ENCODE results near the gene FAM180A.

The FAM180A gene

GRCh38 chr7:135729230-135729629 lies 19.4 kb downstream of the FAM180A start:
- H3K4me3 ChIP-seq (ENCODE audit: low read depth, low read length): no peak overlapping the region
- ChIA-PET POLR2A (no interaction called here), CTCF (interaction anchor here (0.9 kb wide), 2 partner anchors 12 to 17 kb away, joined by 3 to 6 read pairs; no protein-coding TSS in a partner anchor)
- DNase-seq (ENCODE audit: low read depth, low spot score): no peak
- no peak for TF ChIP-seq CTCF (IDR thresholded peaks at IDR 0.05; ENCODE audit: insufficient read depth, low read length, missing control alignments)

DNA sequence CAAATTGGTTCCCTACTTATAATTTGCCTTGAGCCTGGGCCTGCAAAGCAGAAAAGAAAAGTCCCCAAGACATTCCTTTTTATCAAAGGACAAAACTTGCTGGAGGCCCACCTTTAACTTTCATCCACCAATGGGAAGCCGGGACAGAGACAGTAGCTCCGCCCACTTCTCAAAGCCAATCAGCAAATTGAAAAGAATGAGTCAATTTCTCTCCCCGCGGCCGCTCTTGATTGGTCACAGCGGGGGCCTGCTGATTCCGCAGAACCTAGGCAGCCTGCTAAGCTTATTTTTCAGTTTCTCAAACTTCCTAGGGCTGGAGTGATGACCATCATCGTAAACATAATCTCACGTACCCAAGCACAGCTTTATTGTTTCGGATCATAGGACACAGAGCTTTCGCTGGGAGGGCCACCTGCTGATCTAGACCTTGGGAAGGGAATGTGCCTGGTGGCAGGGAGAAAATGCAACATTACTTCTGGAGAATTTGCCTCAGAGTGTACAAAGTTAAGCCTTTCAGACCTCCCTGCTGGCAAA lies 20.4 kb downstream of the FAM180A start, which contains the start of gene SLC13A4:
SLC13A4 (minus strand) TSS at position 51 of the 534 bp plus-strand sequence. CDS start 690 bp downstream, outside the sequence.
- no peak within 1 kb of the TSS for H3K4me3 ChIP-seq (ENCODE audit: low read depth, low read length)
- CTCF ChIA-PET: interaction anchor here (0.7 to 1.3 kb wide), 5 partner anchors 13 to 69 kb away, joined by 3 to 6 read pairs (median 3); no protein-coding TSS in a partner anchor
- no peak for TF ChIP-seq CTCF (IDR thresholded peaks at IDR 0.05; ENCODE audit: insufficient read depth, low read length, missing control alignments)
- POLR2A ChIA-PET: interaction anchor here (0.6 kb wide), 1 partner anchor 18 kb away, joined by 3 read pairs; no protein-coding TSS in a partner anchor
- DNase-seq (ENCODE audit: low read depth, low spot score): no peak

DNA sequence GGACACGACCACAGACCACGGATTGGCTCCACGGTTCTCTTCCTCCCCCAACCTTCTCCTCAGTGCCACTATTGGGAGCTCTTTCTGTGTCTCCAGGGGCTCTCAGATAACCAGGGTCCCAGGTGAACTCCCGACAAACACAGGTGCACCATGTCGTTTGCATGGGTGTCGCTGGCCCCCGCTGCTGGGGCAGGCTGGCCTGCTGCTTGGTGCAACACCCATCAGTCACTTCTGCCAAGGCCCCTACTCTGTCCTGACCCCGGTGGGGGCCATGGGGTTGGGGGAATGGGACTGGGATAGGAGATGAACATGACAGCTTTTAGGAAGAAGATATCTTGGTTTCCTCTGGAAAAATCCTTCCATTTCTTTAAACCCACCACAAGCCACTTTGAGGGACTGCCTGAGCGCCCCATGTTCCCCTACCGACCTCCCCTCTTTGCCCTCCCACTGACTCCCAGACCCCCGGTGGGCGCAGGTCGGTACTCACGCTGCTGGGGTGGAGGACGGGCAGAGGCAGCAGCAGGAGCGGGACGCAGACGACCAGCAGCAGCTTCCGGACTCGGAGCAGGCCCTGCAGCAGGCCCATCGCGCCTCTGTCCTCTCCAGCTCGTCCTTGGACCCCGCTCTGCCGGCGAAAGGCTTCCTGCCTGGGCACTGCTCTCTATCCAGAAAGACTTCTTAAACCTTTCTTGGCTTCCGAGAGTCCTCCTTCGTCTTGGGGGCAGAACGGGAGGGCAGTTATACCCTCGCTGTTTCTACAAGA lies 21.5 kb downstream of the FAM180A start:
- H3K4me3 ChIP-seq (ENCODE audit: low read depth, low read length): no peak overlapping the region
- TF ChIP-seq CTCF (IDR thresholded peaks at IDR 0.05; ENCODE audit: insufficient read depth, low read length, missing control alignments): no peak
- ChIA-PET POLR2A (no interaction called here), CTCF (interaction anchor here (0.9 kb wide), 1 partner anchor 17 kb away, joined by 3 read pairs; no protein-coding TSS in a partner anchor)
- DNase-seq (ENCODE audit: low read depth, low spot score): no peak

DNA sequence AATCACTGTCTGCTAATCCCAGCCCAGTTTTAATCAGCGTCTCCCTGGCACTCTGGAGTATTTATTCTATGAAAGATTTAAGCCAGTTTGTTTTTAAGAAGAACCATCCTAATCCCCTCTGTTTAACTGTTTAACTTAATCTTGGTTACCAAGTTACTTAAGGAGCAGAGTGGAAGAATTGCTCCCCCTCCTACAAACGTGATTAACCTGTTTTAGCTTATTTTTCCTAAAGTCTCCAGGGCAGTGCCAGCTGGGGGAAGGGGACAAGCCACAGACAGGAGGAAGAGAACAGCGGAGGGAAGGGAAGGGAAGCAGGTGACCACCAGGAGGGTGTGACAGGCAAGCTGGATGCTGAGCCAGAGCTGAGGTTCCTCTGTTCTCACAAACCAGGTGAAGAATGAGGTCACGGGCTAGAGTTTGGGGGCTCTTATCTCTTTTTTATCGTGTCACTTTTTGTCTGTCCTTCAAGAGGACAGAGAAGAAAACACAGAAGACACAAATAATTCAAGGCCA lies 22.3 kb downstream of the FAM180A start:
- POLR2A ChIA-PET: no interaction called here
- no peak for DNase-seq (ENCODE audit: low read depth, low spot score)
- TF ChIP-seq CTCF (IDR thresholded peaks at IDR 0.05; ENCODE audit: insufficient read depth, low read length, missing control alignments): no peak
- CTCF ChIA-PET: interaction anchor here (0.9 to 1.8 kb wide), 3 partner anchors 10 to 283 kb away, joined by 3 to 4 read pairs (median 3); no protein-coding TSS in a partner anchor
- no peak overlapping the region for H3K4me3 ChIP-seq (ENCODE audit: low read depth, low read length)

- CTCF ChIA-PET: interaction anchor here (4.9 kb wide), 1 partner anchor 12 kb away, joined by 31 read pairs; no protein-coding TSS in a partner anchor
- no peak for TF ChIP-seq CTCF (IDR thresholded peaks at IDR 0.05; ENCODE audit: insufficient read depth, low read length, missing control alignments)
- DNase-seq (ENCODE audit: low read depth, low spot score): no peak
- H3K4me3 ChIP-seq (ENCODE audit: low read depth, low read length): no peak overlapping the region
- POLR2A ChIA-PET: no interaction called here
Measured at GRCh38 chr7:135723411-135723810, 25.2 kb downstream of the FAM180A start.
